ENCODE measurements around the gene ADRA1B.

Gene ADRA1B

DNA sequence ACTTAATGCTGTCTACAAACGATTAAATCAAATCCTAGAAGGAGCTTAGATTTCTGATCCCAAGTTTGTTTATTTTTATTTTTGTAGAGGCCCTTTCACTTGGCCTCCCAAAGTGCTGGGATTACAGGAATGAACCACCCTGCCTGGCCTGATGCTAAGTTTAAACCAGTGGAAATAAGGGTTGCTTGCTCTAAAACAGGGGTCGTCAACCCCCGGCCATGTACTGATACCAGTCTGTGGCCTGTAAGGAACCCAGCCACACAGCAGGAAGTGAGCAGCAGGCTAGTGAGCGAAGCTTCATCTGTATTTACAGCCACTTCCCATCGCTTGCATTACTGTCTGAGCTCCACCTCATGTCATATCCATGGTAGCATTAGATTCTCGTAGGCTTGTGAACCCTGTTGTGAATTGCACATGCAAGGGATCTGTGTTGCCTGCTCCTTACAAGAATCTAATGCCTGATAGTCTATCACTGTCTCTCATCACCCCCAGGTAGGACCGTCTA is 104.0 kb downstream of the ADRA1B start:
- no peak for DNase-seq (ENCODE audit: low read depth in 1 of 2, low spot score in 1 of 2)
- Histone ChIP-seq H3K27me3 (ENCODE audit: insufficient read depth, poor library complexity, severe bottlenecking) (no peaks in the 10 kb centered on the region), H3K4me3 (replicated peaks; ENCODE audit: insufficient read depth, low read length) (no peak overlapping the region), H3K27ac (replicated peaks) (no peak overlapping the region)
- no peak for TF ChIP-seq POLR2AphosphoS5 (IDR thresholded peaks at IDR 0.05; ENCODE audit: low read depth)
- no peak for TF ChIP-seq CTCF (IDR thresholded peaks at IDR 0.05; ENCODE audit: insufficient read depth, low read length)
- no peak for TF ChIP-seq SPI1 (IDR thresholded peaks at IDR 0.05; ENCODE audit: borderline replicate concordance, low read depth)
- TF ChIP-seq, protein P1, sequence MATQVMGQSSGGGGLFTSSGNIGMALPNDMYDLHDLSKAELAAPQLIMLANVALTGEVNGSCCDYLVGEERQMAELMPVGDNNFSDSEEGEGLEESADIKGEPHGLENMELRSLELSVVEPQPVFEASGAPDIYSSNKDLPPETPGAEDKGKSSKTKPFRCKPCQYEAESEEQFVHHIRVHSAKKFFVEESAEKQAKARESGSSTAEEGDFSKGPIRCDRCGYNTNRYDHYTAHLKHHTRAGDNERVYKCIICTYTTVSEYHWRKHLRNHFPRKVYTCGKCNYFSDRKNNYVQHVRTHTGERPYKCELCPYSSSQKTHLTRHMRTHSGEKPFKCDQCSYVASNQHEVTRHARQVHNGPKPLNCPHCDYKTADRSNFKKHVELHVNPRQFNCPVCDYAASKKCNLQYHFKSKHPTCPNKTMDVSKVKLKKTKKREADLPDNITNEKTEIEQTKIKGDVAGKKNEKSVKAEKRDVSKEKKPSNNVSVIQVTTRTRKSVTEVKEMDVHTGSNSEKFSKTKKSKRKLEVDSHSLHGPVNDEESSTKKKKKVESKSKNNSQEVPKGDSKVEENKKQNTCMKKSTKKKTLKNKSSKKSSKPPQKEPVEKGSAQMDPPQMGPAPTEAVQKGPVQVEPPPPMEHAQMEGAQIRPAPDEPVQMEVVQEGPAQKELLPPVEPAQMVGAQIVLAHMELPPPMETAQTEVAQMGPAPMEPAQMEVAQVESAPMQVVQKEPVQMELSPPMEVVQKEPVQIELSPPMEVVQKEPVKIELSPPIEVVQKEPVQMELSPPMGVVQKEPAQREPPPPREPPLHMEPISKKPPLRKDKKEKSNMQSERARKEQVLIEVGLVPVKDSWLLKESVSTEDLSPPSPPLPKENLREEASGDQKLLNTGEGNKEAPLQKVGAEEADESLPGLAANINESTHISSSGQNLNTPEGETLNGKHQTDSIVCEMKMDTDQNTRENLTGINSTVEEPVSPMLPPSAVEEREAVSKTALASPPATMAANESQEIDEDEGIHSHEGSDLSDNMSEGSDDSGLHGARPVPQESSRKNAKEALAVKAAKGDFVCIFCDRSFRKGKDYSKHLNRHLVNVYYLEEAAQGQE (IDR thresholded peaks at IDR 0.05; ENCODE audit: insufficient replicate concordance, low read depth), result no peak
- TF ChIP-seq GABPA (IDR thresholded peaks at IDR 0.05; ENCODE audit: low read depth), result no peak

GRCh38 chr5:160020964-160021363 is 104.7 kb downstream of the ADRA1B start:
- Histone ChIP-seq H3K27me3 (ENCODE audit: insufficient read depth, poor library complexity, severe bottlenecking) (no peaks in the 10 kb centered on the region), H3K4me3 (replicated peaks; ENCODE audit: insufficient read depth, low read length) (no peak overlapping the region), H3K27ac (replicated peaks) (no peak overlapping the region)
- DNase-seq (ENCODE audit: low read depth in 1 of 2, low spot score in 1 of 2), result no peak
- TF ChIP-seq SPI1 (IDR thresholded peaks at IDR 0.05; ENCODE audit: borderline replicate concordance, low read depth) (no peak), CTCF (IDR thresholded peaks at IDR 0.05; ENCODE audit: insufficient read depth, low read length) (no peak), POLR2AphosphoS5 (IDR thresholded peaks at IDR 0.05; ENCODE audit: low read depth) (no peak), GABPA (IDR thresholded peaks at IDR 0.05; ENCODE audit: low read depth) (no peak)
- TF ChIP-seq, protein P1 (IDR thresholded peaks at IDR 0.05; ENCODE audit: insufficient replicate concordance, low read depth), result no peak

- TF ChIP-seq, protein P1 (IDR thresholded peaks at IDR 0.05; ENCODE audit: insufficient replicate concordance, low read depth), result no peak
- TF ChIP-seq SPI1 (IDR thresholded peaks at IDR 0.05; ENCODE audit: borderline replicate concordance, low read depth), result no peak
- no peak for TF ChIP-seq POLR2AphosphoS5 (IDR thresholded peaks at IDR 0.05; ENCODE audit: low read depth)
- TF ChIP-seq CTCF (IDR thresholded peaks at IDR 0.05; ENCODE audit: insufficient read depth, low read length), result peak; percentile 62
- no peak; the same call in 1 of the 2 replicates for TF ChIP-seq GABPA (IDR thresholded peaks at IDR 0.05; ENCODE audit: low read depth)
- H3K27ac ChIP-seq (replicated peaks), result no peak overlapping the region
- no peak overlapping the region for H3K4me3 ChIP-seq (replicated peaks; ENCODE audit: insufficient read depth, low read length)
- H3K27me3 ChIP-seq (ENCODE audit: insufficient read depth, poor library complexity, severe bottlenecking), result no peaks in the 10 kb centered on the region
- DNase-seq (ENCODE audit: low read depth in 1 of 2, low spot score in 1 of 2), result peak; percentile 49 to 66
Measured at GRCh38 chr5:160021831-160022446, 105.7 kb downstream of the ADRA1B start.

Data from HL-60 (cell line).